ENCODE measurements around the gene METTL13.
"Not testable (repeated sequence)": the region's sequence is repeated elsewhere in the genome, so short reads cannot be mapped to it uniquely, and the experiment has no call there.

The METTL13 gene

DNA sequence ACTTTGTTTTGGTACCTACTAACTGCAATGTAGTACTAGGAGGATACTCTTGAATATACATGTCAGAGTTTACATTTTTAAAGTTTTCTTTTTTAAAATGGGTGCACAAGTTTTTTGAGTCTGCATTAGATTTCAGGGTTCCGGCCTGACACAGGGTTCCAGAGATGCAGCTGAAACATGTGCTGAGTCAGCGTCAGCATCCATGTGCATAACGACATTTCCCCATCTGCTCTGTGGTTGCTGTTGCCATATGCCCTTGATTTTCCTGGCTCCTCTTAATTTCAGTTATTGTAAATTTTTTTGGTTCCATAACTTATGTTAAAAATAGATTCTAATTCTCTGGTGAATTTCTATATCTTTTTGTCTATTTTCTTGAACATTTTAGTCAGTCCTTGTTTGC lies 12.3 kb upstream of the METTL13 start:
- no peak for DNase-seq

DNA sequence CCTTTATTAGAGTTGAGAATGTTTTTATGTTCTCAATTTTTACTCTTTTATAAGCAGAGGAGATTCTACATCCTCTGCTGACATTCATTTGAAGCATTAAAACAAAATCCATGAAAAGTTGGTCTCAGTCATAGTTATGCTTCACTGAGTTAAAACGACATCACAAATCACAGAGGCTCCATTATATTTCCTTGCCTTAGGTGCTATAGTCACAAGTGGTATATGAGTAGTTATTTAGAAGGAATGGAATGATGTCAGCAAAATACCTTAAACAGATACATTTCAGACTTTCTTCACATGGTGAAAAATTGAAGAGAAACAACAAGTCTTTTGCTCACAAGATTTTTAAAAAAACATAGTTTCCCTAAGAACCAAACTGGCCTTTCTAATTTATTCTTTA lies 11.7 kb upstream of the METTL13 start:
- DNase-seq = no peak

DNA sequence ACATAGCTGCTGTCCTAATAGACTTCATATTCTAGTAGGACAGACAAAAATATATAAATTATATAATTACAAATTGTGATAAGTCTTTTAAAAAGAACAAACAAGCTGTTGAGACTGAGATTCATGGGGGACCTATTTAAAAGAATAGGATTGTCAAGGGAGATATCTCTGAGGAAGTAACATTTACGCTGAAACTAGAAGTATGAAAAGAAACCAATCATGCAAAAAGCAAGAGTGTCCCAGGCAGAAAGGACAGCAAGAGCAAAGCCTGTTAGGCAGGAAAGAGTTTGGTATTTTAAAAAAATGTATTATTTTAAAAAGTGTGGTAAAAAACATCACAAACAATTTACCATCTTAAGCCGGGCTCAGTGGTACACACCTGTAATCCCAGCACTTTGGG lies 9.1 kb upstream of the METTL13 start:
- no peak for DNase-seq

DNA sequence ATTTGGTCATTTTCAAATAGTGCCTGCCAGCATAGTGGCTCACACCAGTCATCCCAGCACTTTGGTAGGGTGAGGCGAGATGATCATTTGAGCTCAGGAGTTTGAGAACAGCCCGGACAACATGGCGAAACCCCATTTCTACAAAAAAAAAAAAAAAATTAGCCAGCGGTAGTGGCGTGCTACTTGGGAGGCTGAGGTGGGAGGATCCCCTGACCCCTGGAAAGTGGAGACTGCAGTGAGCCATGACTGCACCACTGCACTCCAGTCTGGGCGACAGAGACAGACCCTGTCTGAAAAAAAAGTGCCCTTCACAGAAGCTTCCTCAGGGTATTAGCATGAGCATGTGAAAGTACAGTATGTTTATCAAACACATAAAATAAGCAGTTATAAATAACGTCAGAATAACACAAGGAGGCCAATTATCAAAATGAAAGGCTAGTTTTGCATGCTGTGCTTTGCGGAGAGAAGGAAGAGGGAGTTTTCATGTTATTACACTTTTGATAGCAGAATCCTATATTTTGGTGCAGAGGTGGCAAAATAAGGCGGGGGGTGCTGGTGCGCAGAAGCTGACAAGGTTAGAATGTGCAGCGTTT lies 781 bp upstream of the METTL13 start:
- DNase-seq = no peak

DNA sequence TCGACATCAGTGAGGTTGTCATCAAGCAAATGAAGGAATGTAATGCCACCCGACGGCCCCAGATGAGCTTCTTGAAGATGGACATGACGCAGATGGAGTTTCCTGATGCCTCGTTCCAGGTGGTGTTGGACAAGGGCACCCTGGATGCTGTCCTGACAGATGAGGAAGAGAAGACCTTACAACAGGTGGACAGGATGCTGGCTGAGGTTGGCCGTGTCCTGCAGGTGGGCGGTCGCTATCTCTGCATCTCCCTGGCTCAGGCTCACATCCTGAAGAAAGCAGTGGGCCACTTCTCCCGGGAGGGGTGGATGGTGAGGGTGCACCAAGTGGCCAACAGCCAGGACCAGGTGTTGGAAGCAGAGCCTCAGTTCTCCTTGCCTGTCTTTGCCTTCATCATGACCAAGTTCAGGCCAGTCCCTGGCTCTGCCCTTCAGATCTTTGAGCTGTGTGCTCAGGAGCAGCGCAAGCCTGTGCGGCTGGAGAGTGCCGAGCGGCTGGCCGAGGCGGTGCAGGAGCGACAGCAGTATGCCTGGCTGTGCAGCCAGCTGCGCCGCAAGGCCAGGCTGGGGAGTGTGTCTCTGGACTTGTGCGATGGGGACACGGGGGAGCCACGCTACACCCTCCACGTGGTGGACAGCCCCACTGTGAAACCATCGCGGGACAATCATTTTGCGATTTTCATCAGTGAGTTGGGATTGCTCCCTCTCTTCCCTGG lies 2.5 kb downstream of the METTL13 start:
- no peak for DNase-seq

DNA sequence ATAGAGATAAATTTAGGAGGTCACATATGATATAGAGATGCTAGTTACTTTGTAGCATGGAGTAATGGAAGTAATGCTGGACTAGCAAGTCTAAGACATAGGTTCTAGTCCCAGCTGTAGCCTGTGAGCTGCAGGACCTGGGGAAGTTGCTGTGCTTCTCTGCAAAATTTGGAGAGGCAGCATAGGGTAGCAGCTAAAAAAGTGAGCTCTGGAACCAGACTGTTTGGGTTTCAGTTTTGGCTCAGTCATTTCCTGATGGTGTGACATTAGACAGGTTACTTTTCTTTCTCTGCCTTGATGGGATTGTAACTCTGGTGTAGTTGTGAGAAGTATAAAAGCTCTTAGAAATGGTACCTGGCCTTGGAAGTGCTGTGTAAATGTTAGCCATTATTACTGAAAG lies 3.3 kb downstream of the METTL13 start:
- no peak for DNase-seq

DNA sequence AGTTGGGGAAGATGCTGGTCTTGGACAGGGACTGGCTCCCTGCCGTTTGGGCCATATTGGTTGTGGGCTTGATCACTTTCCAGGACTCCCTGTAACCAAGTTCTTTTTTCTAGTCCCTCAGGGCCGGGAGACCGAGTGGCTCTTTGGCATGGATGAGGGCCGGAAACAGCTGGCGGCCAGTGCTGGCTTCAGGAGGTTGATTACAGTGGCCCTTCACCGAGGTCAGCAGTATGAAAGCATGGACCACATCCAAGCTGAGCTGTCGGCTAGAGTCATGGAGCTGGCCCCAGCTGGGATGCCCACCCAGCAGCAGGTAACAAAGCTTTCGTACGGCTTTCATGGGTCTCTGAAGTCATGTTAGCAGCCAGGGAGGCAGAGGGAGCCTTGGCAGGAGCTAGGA lies 4.3 kb downstream of the METTL13 start:
- no peak for DNase-seq

DNA sequence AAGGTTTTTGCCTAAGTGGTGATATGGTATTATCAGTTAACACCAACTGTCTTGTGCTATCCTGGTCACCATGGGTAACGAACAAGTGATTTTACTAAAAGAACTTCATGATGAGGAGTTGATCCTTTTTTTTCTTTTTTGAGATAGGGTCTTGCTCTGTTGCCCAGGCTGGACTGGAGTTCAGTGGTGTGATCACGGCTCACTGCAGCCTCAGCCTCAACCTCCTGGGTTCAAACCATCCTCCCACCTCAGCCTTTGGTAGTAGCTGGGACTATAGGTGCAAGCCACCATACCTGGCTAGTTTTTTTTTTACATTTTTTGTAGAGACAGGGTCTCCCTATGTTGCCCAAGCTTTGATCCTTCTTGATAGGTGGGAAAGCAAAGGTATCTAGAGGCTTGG lies 5.1 kb downstream of the METTL13 start:
- DNase-seq = no peak

DNA sequence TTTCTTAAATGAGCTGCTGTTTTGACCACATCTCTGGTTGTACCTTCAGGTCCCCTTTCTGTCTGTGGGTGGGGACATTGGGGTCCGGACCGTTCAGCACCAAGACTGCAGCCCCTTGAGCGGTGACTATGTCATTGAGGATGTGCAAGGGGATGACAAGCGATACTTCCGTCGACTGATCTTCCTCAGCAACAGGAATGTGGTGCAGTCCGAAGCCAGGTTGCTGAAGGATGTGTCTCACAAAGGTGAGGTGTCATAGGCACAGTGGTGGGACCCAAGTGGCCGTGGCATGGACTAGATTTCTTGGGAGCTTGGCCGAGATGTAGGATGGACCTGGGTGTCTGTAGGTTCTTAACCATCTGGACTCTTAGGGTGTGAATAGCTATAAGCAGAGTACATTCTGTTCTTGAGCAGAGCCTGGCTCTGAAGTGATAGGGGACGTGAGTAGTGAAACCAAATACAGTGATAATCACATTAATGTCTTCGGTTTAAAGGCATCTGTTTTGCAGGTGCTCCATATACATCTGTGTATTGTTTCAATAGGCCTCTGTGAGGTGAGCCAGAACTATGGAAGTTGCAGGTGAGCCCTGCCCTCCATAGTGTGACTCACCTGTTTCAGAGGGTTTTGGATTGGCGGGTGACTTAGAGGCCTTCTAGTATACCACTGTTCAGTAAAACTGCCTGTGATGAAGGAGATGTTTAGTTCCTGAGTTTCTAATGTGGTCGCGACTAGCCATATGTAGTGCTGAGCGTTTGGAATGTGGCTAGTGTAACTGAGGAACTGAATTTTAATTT lies 6.4 kb downstream of the METTL13 start:
- DNase-seq = no peak

DNA sequence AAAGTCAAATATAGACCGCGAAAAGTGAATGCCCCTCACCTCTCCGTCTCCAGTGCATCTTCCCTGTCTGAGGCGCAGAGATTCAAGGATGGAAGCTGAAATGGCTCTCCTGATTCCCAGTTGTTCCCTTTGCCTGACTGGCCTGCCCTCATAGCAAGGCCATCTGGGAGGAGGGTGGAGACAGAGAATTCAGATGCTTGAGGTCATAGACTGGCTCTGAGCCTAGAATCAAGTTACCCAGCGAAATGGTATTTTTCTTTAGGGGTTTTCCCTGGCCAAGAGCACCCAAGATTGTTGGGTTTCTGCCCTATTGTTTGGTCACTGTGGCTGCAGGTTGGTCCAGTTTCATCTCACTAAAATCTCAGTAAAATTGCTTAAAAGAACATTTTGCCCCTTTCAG lies 7.2 kb downstream of the METTL13 start:
- no peak for DNase-seq

DNA sequence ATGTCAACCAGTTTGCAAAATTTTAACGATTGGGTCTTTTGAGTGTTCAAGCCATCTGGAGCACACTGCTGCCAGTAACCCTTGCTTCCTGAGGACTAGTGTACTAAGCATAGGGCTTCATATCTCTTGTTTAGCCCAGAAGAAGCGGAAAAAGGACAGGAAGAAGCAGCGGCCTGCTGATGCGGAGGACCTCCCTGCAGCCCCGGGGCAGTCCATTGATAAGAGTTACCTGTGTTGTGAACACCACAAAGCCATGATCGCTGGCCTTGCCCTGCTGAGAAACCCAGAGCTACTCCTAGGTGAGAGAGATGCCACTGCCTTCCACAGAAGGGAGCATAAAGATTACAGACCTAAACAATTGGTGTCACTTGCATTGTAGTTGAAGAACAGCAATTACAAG lies 8.9 kb downstream of the METTL13 start:
- no peak for DNase-seq

DNA sequence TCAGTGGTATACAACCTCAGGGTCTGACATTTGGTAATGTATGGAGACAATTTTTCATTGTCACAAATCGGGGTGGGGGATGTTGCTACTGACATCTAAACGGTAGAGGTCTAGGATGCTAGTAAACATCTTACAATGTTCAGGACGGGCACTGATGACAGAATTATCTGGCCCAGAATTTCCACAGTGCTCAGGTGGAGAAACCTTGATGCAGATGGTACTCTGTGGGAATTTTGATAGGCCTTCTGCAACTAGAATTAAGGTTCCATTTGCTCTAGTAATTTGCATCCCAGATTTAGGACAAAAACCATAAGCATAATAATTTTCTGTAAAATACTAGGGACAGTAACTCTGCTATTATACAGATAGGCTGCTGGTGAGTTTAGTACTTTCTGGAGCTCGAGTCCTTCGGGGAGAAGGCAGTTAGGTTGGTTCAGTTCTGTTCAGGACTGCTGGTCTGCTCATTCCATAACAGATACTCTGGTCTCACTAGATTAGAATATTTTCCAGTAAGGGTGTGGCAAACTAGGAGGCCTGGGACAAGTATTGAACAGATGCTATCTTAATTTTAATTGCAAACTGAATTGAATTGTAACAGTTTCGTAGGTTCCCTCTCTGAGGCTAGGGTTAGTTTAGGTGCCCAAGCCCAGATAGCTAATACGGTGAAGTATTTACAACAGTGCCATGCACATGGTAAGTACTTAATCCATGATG lies 11.4 kb downstream of the METTL13 start:
- DNase-seq = no peak

DNA sequence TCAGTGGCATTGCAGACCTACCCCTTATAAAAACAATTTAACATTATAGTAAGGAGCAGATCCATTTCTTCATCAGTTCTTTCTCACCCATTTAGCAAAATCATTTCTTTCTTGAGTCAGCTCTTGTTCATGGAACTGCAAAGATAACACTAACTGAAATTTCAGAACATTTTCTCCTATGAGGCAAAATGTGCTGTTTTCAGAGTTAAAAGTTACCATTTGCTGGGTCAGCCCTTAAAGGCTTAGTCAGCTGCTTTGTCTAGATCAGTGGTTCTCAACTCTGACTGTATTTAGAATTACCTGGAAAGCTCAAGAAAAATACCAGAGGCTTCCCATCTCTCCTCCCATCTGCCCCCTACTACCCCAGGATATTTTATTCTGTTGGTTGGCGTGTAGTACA lies 12.2 kb downstream of the METTL13 start:
- no peak for DNase-seq

DNA sequence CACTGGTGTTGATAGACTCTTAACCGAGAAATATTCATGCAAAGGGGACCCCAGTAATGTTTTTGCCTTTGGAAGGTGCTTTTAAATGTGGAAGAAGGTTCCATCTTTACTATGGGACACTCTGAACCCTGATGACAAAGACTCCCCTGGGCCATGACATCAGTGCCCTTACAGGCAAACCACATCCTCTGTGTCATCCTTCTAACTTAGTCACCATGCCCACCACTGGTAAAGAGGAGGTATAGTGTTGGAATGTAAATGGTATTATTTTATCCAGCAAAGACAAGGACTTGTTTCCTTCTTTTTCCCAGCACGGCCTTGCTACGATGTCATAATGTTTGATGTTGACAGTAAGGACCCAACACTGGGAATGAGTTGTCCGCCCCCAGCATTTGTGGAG lies 12.6 kb downstream of the METTL13 start:
- peak; percentile 60 for DNase-seq

DNA sequence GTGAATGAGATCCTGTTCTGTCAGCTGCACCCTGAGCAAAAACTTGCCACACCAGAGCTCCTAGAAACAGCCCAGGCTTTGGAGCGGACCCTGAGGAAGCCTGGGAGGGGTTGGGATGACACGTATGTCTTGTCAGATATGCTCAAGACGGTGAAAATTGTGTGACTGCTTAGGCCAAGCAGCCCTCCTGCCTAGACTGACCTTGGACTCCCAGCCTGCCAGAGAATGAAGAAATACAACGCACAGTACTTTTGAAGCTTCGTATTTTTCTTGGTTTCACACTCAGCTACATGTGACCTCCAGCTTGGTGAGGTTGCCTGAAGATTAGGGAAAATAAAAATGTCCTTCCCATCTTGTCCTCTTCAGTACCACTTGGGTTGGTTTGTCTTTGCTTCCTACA lies 15.1 kb downstream of the METTL13 start:
- DNase-seq = no peak

DNA sequence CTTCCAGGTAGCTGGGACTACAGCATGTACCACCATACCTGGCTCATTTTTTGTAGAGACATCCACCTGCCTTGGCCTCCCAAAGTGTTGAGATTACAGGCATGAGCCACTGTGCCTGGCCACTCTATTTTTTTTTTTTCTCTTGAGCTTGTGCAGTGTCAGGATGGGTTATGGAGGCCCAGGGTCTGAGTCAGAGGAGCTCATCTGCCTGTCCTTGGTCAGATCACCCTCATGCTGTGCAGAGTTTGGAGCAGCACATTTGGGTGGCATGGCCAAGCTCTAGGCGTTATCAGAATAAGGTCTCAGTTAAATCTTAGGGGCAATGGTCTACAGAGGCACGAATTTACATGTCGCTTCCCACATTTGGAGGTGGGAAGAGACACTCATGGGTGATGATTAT lies 16.9 kb downstream of the METTL13 start:
- DNase-seq = no peak

DNA sequence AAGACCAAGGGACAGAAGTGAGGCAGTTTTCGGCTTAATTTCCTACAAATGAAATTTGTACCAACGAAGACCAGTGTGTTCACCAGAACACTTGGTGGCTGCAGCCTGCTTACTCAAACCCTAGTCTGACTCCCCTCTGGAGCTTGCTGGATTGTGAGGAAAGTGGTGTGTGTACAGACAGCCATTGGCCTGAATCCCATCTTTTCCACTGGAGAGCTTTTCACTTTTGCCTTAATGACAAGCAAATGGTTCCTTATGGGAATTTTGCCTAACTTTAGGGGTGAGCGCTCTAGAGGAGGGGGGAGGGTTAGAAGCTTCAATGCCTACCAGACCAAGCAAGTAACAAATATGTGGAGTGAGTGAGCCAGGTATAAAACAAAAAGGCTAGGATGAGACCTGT lies 17.3 kb downstream of the METTL13 start:
- no peak for DNase-seq

DNA sequence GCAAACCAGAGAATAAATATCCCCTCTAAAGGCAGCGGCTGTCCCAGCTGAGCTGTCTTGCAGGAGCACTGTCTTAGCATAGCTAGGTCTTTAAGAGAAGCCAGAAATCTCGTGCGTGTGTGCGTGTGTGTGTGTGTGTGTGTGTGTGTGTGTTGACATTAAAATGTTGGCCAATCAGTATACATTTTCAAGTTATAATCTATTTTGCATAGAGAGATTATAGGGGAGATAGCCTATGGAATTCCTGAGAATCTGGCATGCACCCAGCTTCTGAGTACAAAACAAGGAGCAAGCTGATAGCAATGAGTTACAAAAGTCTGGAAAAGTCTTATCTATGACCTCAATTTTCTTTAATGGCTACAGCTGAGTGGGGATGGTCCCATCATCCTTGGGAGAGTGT lies 17.7 kb downstream of the METTL13 start:
- DNase-seq = no peak

DNA sequence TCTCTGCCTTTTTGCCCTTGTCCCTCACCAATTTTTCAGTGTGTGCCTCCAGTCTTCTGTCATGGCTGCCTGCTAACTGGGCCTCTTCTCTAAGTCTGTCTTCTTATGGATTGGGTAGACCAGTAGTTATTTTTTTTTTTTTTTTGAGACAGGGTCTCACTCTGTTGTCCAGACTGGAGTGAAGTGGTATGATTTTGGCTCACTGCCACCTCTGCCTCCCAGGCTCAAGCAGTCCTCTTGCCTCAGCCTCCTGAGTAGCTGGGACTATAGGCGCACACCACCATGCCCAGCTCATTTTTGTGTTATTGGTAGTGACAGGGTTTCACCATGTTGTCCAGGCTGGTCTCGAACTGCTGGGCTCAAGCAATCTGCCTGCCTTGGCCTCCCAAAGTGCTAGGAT lies 18.2 kb downstream of the METTL13 start:
- DNase-seq = not testable (repeated sequence)

DNA sequence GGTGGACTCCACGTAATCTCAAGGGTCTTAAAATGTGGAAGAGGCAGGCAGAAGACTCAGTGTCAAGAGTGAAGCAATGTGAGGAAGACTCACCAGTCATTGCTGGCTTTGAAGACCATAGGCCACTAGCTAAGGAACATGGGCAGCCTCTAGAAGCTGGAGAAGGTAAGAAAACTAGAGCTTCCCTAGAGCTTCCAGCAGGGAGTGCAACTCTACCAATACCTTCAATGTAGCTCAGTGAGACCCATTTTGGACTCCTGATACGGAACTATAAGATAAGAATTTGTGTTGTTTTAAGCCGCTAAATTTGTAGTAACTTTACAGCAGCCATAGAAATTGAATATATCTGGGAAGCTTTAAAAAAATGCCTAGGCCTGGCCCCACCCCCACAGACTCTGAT lies 18.9 kb downstream of the METTL13 start:
- DNase-seq = no peak

DNA sequence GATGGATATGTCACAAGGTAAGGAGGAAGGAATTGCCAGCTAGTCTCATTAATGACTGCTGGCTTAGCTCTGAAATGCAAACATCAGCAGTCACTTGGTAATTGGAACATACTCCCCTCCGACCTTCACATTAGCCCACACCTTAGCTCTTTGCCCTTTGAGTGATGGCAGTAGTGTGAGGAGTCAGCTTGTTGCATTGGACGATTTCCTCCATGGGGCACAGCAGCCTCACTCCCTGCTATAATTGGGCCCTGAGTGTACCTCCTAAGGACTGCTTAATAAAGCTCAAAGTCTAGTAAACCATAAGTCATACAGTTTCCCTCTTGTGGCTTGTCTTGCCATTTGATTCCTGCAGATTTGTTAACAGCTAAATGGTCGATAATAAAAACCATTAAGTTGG lies 19.4 kb downstream of the METTL13 start:
- DNase-seq = no peak

DNA sequence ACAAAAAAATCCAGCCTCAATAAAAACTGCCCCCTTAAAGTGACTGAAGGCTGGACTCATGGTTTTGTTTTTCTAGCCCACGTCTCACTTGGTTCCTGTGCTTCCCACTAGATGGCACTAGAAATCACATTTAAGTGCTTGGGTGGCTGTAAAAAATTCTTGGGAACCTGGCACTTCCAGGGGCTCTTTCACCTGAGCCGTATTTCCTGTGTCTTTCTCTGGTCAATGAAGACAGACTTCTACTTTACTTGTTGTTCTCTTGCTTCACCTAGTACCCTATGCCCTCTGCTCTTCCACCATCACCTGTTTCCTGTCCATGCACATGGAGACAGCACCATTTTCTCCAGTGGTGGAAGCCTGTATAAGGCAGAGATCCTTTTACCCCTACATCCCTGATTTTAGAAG lies 20.0 kb downstream of the METTL13 start:
- peak; percentile 27 for DNase-seq

DNA sequence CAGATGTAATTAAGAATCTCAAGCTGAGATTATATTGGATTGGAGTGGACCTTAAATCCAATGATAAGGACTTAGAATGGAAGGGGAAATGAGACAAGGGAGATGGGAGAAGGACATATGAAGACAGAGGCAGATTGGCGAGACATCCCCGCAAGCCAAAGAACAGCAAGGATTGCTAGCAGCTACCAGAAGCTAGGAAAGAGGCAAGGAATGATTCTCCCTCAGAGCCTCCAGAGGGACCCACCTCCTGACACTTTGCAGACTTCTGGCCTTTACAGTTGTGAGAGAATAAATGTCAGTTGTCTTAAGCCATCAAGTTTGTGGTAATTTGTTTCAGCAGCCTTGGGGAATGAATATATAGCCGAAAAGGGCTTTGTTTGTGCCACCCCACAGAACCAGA lies 20.7 kb downstream of the METTL13 start:
- DNase-seq = no peak

DNA sequence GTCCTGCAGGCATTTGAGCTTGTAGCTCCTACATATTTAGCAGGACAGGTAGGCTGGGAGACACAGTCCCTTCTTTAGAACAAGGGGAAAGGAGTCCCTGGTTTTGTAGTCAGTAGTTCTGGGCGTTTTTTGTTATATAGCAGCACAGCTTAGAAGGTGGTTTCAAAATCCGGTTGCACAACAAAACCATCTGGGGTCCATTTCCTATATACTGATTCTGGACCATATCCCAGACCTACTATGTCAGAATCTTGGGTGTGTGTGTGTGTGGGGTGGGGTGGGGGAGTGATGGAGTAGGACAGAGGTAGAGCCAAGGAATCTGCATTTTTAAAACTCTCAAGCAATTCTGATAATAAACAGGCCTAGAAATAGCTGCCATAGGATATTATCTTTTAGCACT lies 21.6 kb downstream of the METTL13 start:
- no peak for DNase-seq

Data from inflammatory macrophage treated with lipopolysaccharide for 4 hours (primary cell).